Cerebellar cortex (tissue), 1 donor: ENCODE results near the gene FNIP2.
"Not testable (repeated sequence)": the region's sequence is repeated elsewhere in the genome, so short reads cannot be mapped to it uniquely, and the experiment has no call there.

Experiments used
- DNase-seq: peaks from one replicate; pipeline ENCODE4 v3.0.0-alpha.2; 2015; ENCODE audit warnings: low spot score

The FNIP2 gene

GRCh38 chr4:158768555-158769174, at the start of gene FNIP2:
TSS of gene FNIP2 (plus strand) at chr4:158769026. CDS start at chr4:158769213, 187 bp downstream.
- peak; percentile 73 for DNase-seq

GRCh38 chr4:158721680-158722079, 47.1 kb upstream of the FNIP2 start:
- no peak for DNase-seq

GRCh38 chr4:158722291-158722916, 46.4 kb upstream of the FNIP2 start:
- peak; percentile 50 for DNase-seq

- DNase-seq = peak; percentile 84
These were observed 45.7 kb upstream of the FNIP2 start, which contains the start of gene PPID for GRCh38 chr4:158722917-158723793. TSS of gene PPID (minus strand) at chr4:158723396. CDS start at chr4:158723288, 108 bp downstream.

- no peak for DNase-seq
These were observed 44.2 kb upstream of the FNIP2 start for GRCh38 chr4:158724637-158725036.

- no peak for DNase-seq
These were observed 42.2 kb upstream of the FNIP2 start for GRCh38 chr4:158726633-158727032.

GRCh38 chr4:158728236-158728635, 40.6 kb upstream of the FNIP2 start:
- DNase-seq = no peak

- peak; percentile 74 for DNase-seq
These were observed 38.9 kb upstream of the FNIP2 start for GRCh38 chr4:158729716-158730559.

GRCh38 chr4:158738866-158739265, 30.0 kb upstream of the FNIP2 start:
- no peak for DNase-seq

GRCh38 chr4:158739600-158739999, 29.2 kb upstream of the FNIP2 start:
- DNase-seq = no peak

- DNase-seq = no peak
These were observed 27.4 kb upstream of the FNIP2 start for GRCh38 chr4:158741326-158742021.

GRCh38 chr4:158746537-158746936, 22.3 kb upstream of the FNIP2 start:
- not testable (repeated sequence) for DNase-seq

GRCh38 chr4:158750379-158750778, 18.4 kb upstream of the FNIP2 start:
- DNase-seq = no peak

GRCh38 chr4:158754385-158755180, 14.2 kb upstream of the FNIP2 start:
- no peak for DNase-seq

- DNase-seq = not testable (repeated sequence)
These were observed 13.0 kb upstream of the FNIP2 start for GRCh38 chr4:158755819-158756218.

- DNase-seq = no peak
These were observed 12.2 kb upstream of the FNIP2 start for GRCh38 chr4:158756588-158756987.

- no peak for DNase-seq
These were observed 10.7 kb upstream of the FNIP2 start for GRCh38 chr4:158758142-158758541.

- DNase-seq = no peak
These were observed 10.1 kb upstream of the FNIP2 start for GRCh38 chr4:158758703-158759102.

- not testable (repeated sequence) for DNase-seq
These were observed 9.3 kb upstream of the FNIP2 start for GRCh38 chr4:158759539-158759938.

- no peak for DNase-seq
These were observed 8.0 kb upstream of the FNIP2 start for GRCh38 chr4:158760866-158761265.
